GM19468 (cell line): Measurements from ENCODE around the gene RBM8A.

Source experiments
- ATAC-seq: cut with Tn5 transposase; IDR thresholded peaks from one replicate; pipeline ENCODE4 v1.9.1; 2021; ENCODE audit warnings: mild to moderate bottlenecking, moderate library complexity, moderate number of reproducible peaks; ENCODE audit not compliant: unreplicated experiment; ENCODE audit errors: extremely low read depth

Gene RBM8A

DNA sequence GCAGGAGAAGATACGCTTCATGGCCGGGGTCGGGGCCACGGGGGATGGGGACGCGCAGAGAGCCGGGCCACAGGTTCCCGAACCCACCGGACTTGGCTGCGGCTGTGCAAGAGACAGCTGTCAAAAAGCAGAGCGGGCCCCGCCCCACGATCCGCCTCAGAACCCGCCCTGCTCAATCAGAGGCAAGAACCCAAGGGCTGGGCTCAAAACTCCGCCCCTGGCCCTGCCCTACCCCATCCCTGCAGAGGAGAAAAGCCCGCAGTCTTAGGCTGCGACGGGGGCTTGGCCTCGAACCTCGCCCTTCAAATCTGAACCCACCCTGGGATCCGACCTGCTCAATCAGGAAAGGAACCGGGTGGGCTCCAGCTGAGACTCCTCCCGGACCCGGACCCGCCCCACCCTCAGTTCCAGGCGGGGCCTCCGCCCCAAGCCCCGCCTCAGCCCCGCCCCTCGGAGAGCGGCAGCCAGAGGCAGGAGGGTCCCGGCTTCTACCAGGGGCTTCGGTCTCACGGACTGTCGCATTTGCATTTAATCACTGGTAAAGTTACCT lies 41.5 kb downstream of the RBM8A start, which contains the start of gene ANKRD35:
ANKRD35 (minus strand) TSS at position 129 of the 550 bp plus-strand sequence; CDS start at position 21, 108 bp downstream.
- peak; percentile 76 for ATAC-seq

DNA sequence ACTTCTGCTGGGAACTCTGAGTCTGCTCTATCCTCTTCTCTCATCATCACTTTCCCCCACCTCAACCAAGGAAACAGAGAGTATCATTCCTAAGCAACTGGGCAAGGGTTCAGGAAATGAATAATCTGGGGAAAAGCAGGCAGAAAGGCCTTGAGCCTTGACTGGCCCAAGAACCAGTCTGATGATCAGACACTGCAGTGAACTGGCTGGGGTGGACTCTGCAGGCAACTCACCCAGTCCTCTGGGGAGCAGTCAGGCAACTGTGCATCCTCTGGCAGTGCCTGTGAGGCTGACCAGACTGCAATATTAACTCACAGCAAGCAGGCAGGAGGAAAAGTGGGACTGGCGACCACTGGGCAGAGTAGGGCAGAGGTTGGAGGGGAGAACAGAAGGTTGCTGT lies 42.6 kb downstream of the RBM8A start:
- no peak for ATAC-seq

DNA sequence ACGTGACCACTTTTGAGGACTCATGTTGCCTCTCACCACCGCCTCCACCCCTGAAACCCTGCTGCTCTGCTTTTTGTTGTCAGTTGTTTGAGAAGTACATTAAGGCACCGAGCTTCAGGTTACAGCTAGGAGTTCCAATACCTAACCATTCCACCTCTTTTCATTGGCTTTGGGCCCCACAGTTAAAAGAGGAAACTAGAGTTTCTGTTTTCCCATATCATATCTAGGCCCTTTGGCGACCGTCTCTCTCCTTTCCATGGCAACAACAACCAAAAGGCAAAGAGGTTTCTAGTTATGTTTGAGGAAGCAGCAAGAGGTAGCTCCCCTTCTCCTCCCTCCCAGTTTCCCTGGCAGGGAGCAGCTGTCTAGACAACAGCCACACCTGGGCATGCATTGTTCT lies 47.5 kb downstream of the RBM8A start:
- ATAC-seq, result no peak

DNA sequence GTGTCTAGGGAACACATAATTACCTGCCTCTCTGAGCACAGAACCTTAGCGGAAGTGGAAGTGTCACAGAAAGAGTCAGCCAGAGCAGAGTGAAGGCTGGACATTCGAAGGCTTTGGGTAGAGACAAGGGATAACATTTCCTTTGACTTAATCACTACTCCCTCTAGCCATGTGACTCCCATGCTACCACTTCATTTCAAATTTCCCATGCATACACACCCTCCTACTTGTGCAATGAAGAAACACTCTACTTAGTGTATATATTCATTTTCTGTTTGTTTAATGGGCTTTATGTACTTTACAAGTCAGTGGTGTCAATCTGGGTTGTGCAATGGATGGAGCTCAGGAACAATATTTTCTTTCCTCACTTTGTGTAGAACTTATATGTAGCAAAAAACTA lies 48.6 kb downstream of the RBM8A start:
- no peak for ATAC-seq

DNA sequence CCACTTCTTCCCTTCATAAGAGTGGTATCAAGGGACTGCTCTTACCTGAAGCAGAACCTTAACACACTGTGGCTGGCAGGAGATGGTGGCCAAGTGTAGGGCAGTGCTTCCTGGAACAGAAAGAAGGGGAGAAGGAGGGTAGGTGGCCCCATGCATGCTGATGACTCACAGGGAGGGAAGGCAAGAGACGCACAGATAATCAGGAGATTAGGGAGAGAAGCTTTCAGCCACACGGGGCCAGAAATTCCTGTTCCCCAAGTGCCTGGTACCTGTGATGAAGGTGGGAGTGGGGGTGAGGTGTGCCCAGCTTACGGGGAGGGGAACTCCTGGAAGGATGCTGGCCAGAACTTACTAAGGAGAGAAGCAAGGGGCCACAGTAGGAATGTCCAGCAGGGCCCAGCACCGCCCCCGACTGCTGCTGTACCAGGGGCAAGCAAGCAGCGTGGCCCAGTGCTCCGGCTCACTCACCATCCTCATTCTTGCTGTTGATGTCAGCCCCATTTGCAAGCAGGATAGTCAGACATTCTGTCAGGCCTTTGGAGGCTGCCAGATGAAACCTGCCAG lies 49.3 kb downstream of the RBM8A start:
- ATAC-seq, result no peak

DNA sequence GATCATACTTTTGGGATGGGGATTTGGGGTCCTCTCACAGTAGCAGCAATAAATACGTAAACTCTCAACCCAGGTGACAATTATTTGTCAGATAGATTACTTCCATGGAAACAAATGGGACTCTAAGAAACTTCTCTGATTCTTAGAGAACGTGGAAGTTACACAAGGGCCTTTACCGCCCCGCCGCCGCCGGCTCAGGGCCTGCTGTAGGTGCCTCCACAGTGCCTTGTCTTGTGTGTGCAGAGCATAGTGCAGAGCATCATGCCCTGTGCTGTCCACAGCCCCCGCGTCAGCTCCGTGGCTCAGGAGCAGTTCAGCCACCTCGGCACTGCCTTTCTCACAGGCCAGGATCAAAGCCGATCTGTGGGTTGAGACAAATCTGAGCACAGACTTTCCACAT lies 52.6 kb downstream of the RBM8A start:
- no peak for ATAC-seq

DNA sequence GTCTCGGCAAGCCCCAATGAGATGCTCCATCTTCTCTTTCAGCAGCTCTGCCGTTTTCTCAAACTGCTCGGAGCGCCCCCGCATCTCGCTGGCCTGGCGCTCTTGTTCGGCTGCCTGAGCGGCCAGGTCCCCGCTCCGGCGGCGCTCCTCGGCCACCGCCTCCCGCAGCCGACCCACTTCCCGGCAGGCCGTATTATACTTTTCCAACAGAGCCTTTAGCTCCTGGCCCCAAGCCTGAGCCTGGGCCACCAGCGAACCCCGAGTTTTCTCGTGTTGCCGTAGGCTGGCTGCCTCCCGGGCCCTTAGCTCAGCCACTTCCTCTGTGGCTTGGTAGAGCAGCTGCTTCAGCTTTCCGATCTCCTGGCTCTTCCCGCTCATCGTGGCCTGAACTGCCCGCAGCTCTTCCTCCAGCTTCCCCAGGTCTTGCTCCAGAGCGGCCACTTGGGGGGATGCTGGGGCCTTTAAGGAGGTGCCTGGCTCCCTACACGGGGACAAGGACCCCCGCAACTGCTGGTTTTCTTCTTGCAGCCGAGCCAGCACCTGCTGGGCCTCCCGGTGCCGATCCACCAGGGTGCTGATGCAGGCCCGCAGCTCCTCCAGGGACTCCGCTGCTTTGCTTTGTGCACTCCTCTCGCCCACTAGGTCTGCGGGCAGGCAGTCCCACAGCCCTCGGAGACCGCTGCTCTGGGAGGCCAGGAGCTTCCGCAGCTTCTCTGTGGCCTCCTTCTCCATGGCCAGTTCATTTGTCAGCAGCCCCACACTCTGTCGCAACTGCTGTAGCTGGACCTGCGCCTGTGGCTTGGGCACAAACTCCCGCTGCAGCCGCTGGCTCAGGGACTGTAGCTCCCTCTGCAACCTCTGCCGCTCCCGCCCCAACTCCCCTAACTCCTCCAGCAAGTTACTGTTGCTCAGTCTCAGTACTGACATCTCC lies 55.0 kb downstream of the RBM8A start:
- ATAC-seq, result no peak
